Measurements from ENCODE around the gene TEAD3. TPM values are rescaled to one million over a fixed set of nuclear protein-coding genes. Genes with fewer than 3 reads are reported as not detected.
"Not testable (repeated sequence)": the region's sequence is repeated elsewhere in the genome, so short reads cannot be mapped to it uniquely, and the experiment has no call there.

The TEAD3 gene
- total and polyA plus RNA-seq, 4 donors = 1.9 to 6.8 (median 4.5) TPM

GRCh38 chr6:35541836-35542235 lies 45.0 kb upstream of the TEAD3 start:
- Histone ChIP-seq H3K36me3 (ENCODE audit: control insufficient read depth in 4 of 4, insufficient read depth in 3 of 4, low read depth in 1 of 4, low read length in 3 of 4) (no peaks in the 10 kb centered on the region), H3K9me3 (ENCODE audit: control insufficient read depth in 4 of 4, low read length in 3 of 4) (no peaks in the 10 kb centered on the region), H3K27me3 (ENCODE audit: control insufficient read depth in 4 of 4, insufficient read depth in 4 of 4, low read length in 3 of 4) (no peaks in the 10 kb centered on the region), H3K9ac (ENCODE audit: low read depth in 1 of 2, low read length in 2 of 2) (no peak overlapping the region), H3K4me1 (ENCODE audit: control insufficient read depth in 4 of 4, insufficient read depth in 4 of 4, low read length in 3 of 4) (no peaks in the 10 kb centered on the region), H3K4me3 (ENCODE audit: low read depth in 1 of 3, low read length in 3 of 3) (no peak overlapping the region), H3K27ac (ENCODE audit: low read depth in 1 of 2, low read length in 2 of 2) (no peak overlapping the region)
- no peak for DNase-seq (ENCODE audit: low spot score)
- WGBS = 97% methylated on average over 2 of the region's 2 CpGs
- TF ChIP-seq, protein P1, sequence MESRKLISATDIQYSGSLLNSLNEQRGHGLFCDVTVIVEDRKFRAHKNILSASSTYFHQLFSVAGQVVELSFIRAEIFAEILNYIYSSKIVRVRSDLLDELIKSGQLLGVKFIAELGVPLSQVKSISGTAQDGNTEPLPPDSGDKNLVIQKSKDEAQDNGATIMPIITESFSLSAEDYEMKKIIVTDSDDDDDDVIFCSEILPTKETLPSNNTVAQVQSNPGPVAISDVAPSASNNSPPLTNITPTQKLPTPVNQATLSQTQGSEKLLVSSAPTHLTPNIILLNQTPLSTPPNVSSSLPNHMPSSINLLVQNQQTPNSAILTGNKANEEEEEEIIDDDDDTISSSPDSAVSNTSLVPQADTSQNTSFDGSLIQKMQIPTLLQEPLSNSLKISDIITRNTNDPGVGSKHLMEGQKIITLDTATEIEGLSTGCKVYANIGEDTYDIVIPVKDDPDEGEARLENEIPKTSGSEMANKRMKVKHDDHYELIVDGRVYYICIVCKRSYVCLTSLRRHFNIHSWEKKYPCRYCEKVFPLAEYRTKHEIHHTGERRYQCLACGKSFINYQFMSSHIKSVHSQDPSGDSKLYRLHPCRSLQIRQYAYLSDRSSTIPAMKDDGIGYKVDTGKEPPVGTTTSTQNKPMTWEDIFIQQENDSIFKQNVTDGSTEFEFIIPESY (IDR thresholded peaks at IDR 0.05) = no peak
- no peak for TF ChIP-seq HNF4A (conservative IDR thresholded peaks at IDR 0.05)

DNA sequence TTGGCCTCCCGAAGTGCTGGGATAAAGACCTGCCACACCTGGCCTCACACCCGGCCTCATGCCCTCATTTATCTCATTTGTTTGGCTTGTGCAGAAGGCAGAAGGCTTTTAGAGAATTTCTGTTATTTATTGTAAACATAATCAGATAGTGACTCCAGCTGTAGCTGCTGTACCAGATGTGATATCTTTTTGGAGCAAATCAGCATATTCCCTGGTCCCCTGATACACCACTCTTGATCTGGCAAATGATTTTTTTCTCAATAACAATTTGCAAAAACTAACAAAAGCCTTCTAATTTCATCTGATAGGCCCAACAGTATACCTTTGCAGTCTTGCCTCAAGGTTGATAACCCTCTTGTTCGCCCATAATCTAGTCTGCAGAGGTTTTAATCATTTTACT lies 42.3 kb upstream of the TEAD3 start:
- Histone ChIP-seq H3K9me3 (ENCODE audit: control insufficient read depth in 4 of 4, low read length in 3 of 4) (no peaks in the 10 kb centered on the region), H3K4me3 (ENCODE audit: low read depth in 1 of 3, low read length in 3 of 3) (no peak overlapping the region), H3K4me1 (ENCODE audit: control insufficient read depth in 4 of 4, insufficient read depth in 4 of 4, low read length in 3 of 4) (no peaks in the 10 kb centered on the region), H3K27ac (ENCODE audit: low read depth in 1 of 2, low read length in 2 of 2) (no peak overlapping the region), H3K9ac (ENCODE audit: low read depth in 1 of 2, low read length in 2 of 2) (no peak overlapping the region), H3K36me3 (ENCODE audit: control insufficient read depth in 4 of 4, insufficient read depth in 3 of 4, low read depth in 1 of 4, low read length in 3 of 4) (no peaks in the 10 kb centered on the region), H3K27me3 (ENCODE audit: control insufficient read depth in 4 of 4, insufficient read depth in 4 of 4, low read length in 3 of 4) (no peaks in the 10 kb centered on the region)
- WGBS = 86% methylated on average over 3 of the region's 3 CpGs
- TF ChIP-seq REST (IDR thresholded peaks at IDR 0.05) = no peak
- no peak for TF ChIP-seq FOXA1 (IDR thresholded peaks at IDR 0.05)
- TF ChIP-seq, protein P2, sequence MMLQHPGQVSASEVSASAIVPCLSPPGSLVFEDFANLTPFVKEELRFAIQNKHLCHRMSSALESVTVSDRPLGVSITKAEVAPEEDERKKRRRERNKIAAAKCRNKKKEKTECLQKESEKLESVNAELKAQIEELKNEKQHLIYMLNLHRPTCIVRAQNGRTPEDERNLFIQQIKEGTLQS (IDR thresholded peaks at IDR 0.05) = no peak
- no peak for TF ChIP-seq RAD21 (IDR thresholded peaks at IDR 0.05)
- no peak for TF ChIP-seq SP1 (IDR thresholded peaks at IDR 0.05)
- TF ChIP-seq HNF4A (conservative IDR thresholded peaks at IDR 0.05) = no peak
- no peak for TF ChIP-seq EGR1 (IDR thresholded peaks at IDR 0.05; ENCODE audit: low read depth in 2 of 2)
- TF ChIP-seq, protein P3, sequence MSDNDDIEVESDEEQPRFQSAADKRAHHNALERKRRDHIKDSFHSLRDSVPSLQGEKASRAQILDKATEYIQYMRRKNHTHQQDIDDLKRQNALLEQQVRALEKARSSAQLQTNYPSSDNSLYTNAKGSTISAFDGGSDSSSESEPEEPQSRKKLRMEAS (IDR thresholded peaks at IDR 0.05) = no peak
- no peak for TF ChIP-seq NR2F2 (IDR thresholded peaks at IDR 0.05)
- TF ChIP-seq YY1 (IDR thresholded peaks at IDR 0.05) = no peak
- no peak for TF ChIP-seq FOXA2 (IDR thresholded peaks at IDR 0.05)
- TF ChIP-seq, protein P1 (IDR thresholded peaks at IDR 0.05) = no peak
- no peak for TF ChIP-seq TAF1 (conservative IDR thresholded peaks at IDR 0.05)
- no peak for TF ChIP-seq CTCF (IDR thresholded peaks at IDR 0.05; ENCODE audit: low read depth, low read length, missing input control)
- no peak for TF ChIP-seq RXRA (IDR thresholded peaks at IDR 0.05)
- TF ChIP-seq HNF4G (IDR thresholded peaks at IDR 0.05) = no peak
- TF ChIP-seq GABPA (IDR thresholded peaks at IDR 0.05 in 1 of 2, conservative IDR thresholded peaks at IDR 0.05 in 1 of 2) = no peak
- no peak for TF ChIP-seq JUND (IDR thresholded peaks at IDR 0.05)
- DNase-seq (ENCODE audit: low spot score) = no peak

DNA sequence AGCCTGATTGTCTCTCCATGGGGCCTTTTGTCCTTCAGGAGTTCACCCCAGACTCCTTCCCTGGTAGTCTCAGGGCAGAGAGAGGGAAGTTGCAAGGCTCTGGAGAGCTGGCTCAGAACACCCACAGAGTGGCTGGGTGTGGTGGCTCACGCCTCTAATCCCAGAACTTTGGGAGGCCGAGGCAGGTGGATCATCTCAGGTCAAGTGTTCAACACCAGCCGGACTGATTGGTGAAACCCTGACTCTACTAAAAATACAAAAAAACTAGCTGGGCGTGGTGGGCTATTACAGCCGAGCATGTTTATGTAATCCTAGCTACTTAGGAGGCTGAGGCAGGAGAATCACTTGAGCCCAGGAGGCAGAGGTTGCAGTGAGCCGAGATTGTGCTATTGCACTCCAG lies 39.0 kb upstream of the TEAD3 start:
- H3K9ac ChIP-seq (ENCODE audit: low read depth in 1 of 2, low read length in 2 of 2); H3K4me1 ChIP-seq (ENCODE audit: control insufficient read depth in 4 of 4, insufficient read depth in 4 of 4, low read length in 3 of 4); H3K9me3 ChIP-seq (ENCODE audit: control insufficient read depth in 4 of 4, low read length in 3 of 4); H3K4me3 ChIP-seq (ENCODE audit: low read depth in 1 of 3, low read length in 3 of 3); DNase-seq (ENCODE audit: low spot score); H3K27me3 ChIP-seq (ENCODE audit: control insufficient read depth in 4 of 4, insufficient read depth in 4 of 4, low read length in 3 of 4); H3K36me3 ChIP-seq (ENCODE audit: control insufficient read depth in 4 of 4, insufficient read depth in 3 of 4, low read depth in 1 of 4, low read length in 3 of 4); H3K27ac ChIP-seq (ENCODE audit: low read depth in 1 of 2, low read length in 2 of 2): not testable (repeated sequence)
- 86% methylated on average over 6 of the region's 6 CpGs for WGBS

Data from liver (tissue), 9 donors.